ENCODE results near the gene HTR2B.
"Not testable (repeated sequence)": the region's sequence is repeated elsewhere in the genome, so short reads cannot be mapped to it uniquely, and the experiment has no call there.

HTR2B gene

DNA sequence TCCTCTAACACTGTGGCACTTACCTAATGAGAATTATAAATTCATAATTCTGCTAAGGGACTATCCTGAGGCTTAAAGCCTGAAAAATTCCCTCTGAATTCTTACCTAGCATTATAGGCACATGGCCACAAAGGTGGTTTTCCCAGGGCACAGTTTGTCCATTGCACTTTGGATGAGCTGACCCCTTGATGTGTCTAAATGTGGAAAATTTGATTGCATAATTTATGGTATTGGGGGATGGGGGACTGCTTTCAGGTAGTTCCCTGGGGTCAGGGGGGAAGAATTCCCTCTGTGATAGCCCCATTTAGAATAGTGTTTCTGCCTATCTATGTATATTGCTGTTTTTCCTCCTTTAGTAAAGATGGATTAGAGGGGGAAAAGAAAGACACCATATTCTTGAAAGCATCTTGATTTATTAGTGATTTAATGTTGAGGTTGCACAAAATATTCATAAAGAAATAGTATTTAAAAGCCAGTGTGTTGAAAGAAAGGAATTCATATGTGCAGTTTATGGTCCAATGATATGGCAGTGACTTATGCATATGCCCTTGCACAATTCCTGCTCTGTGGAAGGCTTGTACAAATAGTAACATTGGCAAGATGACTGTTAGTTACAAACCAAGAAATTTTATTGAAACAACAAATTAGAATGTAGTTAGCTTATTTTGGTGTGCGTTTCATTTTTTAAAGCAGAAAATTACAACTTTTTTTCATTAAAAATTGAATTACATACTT lies 8.7 kb upstream of the HTR2B start:
- peak; percentile 75 for DNase-seq

- peak; percentile 54 for DNase-seq
These were observed 7.3 kb upstream of the HTR2B start for GRCh38 chr2:231132129-231132528.

GRCh38 chr2:231130336-231131056 lies 5.7 kb upstream of the HTR2B start:
- no peak for DNase-seq

- no peak for DNase-seq
These were observed 4.4 kb upstream of the HTR2B start for GRCh38 chr2:231129216-231129615.

DNA sequence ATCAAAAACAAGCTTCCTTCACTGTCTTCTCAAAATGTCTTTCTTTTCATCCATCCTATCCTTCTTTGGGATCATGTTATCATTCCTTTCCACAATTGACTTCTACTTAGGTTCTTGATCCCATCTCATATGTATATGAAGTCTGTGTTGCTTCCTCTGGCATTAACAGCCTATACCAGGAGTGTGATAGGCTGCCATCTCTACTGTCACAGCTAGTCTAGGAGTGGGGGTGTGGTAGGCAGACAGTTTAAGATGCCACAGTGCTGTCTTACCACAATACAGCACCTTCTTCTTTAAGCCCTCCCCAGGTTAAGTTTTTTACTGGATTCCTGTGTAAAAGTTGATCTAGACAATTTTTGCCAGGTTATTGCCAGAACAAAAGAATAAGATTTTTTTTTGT lies 3.7 kb upstream of the HTR2B start:
- no peak for DNase-seq

DNA sequence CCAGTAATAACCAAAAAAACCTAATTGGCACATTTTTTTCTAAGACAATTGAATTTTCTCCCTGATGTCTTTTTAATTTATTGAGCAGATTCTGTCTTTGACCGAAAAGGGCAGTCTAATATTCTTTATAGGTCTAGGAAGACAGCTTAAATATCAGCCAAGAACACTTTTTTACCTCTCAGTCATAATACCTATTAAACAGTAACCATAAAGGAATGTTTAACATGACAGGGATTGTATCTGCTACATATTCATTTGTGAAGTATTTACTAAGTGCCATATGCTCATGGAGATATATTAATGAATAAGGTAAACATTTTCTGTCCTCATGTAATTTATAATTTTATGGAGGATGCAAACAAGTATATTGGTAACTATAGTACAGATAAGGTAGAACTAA lies 3.1 kb upstream of the HTR2B start:
- no peak for DNase-seq

- no peak for DNase-seq
These were observed 2.6 kb upstream of the HTR2B start for GRCh38 chr2:231127480-231127879.

DNA sequence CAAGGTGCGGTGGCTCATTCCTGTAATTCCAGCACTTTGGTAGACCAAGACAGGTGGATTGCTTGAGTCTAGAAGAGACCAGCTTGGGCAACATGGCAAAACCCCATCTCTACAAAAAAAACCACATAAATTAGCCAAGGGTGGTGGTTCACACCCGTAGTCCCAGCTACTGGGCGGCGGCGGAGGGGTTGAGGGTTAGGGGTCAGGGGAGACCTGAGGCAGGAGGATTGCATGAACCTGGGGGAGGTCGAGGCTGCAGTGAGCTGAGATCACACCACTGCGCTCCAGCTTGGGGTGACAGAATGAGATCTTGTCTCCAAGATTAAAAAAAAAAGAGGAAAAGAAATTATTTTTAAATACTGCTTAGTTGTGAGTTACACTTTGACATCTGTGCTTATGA lies 1.3 kb upstream of the HTR2B start:
- DNase-seq, result no peak

GRCh38 chr2:231123362-231123898 lies 1.4 kb downstream of the HTR2B start:
- no peak for DNase-seq

- no peak for DNase-seq
These were observed 6.3 kb downstream of the HTR2B start for GRCh38 chr2:231118614-231118942.

- no peak for DNase-seq
These were observed 6.8 kb downstream of the HTR2B start for GRCh38 chr2:231117922-231118613.

DNA sequence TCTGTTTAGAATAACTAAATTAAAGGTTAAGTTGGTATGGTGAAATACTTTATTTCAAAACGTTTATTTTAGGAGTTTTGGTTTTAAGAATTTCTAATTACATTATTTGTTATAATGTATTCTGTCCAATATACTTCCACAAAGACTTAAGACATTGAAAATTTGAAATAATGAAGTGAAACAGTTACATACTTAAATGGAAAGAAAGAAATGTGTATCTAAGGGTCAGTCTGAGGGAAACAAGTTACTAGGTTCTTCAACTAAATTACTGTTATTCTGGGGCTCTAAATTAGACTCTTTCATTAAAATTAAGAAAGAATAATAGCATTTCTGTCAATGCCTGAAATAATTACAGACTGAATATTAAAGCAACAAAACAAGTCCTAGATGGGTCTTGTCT lies 7.7 kb downstream of the HTR2B start:
- DNase-seq, result no peak

DNA sequence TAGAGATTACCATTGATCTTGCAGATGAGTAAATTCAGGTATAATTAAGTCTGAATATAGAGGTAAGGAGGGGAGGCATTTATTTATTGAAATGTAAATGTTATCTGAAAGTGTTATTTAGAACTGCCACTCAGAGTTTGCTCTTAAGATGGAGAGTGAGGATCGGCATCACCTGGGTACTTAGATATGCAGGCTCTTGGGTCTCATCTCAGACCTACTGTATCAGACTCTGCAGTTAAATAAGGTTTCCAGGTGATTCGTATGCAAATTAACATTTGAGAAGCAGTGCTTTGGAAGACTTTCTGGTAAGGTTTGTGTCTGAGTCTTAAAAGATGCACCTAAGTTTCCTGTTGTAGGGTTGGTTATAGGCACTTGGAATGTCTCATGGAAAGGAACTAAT lies 9.2 kb downstream of the HTR2B start:
- DNase-seq, result no peak

- DNase-seq, result no peak
These were observed 11.4 kb downstream of the HTR2B start for GRCh38 chr2:231113489-231113888.

DNA sequence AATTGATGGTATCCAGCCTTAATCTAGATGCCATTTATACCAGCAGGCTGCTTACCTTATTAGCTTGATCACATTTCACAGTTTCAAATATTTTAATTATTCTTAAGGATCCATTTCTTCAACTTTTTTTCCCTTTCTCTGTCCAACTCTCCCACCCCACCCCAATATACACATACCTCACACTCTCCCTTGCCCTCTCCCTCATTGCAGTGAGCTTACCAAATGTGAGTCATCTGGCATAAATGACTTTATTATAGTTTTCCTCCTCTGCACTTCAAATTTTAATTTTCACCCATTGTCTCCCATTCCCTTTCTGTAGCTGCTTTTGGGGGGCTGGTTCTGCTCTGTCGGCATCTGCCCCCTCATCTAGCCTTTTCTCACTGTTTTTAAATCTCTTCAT lies 12.9 kb downstream of the HTR2B start:
- peak; percentile 46 for DNase-seq

DNA sequence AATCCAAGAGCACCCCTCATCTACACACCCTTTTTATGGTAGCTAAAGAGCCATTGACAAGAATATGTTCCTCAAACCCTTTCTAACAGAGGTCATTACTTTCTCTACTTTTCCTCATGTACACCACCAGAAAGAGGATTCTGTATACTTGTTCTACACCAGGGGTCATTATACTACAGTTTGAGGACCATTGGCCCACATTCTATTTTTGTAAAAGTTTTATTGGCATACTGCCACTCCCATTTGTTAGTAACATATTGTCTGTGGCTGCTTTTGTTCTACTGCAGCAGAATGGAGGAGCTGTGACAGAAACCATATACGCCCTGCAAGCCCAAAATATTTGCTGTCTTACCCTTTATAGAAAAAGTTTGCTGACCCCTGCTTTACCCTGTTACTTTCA lies 14.3 kb downstream of the HTR2B start:
- peak; percentile 38 for DNase-seq

- peak; percentile 56 for DNase-seq
These were observed 20.6 kb downstream of the HTR2B start for GRCh38 chr2:231104115-231104713.

- DNase-seq, result no peak
These were observed 22.1 kb downstream of the HTR2B start for GRCh38 chr2:231102772-231103171.

DNA sequence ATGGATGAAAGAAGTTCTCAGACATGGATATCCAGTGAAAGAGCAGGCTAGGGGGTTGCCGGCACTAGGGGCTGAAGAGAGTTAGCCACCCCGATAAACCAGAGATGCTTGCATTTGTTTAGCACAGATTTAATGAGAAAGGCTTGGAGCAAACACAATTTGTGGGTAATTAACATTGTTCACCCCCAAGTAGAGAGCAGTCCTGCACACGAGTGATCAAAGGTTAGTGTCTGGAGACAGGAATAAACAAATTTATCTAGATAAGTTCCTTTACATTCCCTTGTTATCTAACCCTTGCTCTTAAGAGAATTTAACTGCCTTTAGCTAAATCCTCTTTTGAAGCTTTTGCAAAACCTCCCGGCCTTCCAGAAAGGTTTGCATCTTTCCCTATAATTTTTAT lies 23.9 kb downstream of the HTR2B start:
- no peak for DNase-seq

DNA sequence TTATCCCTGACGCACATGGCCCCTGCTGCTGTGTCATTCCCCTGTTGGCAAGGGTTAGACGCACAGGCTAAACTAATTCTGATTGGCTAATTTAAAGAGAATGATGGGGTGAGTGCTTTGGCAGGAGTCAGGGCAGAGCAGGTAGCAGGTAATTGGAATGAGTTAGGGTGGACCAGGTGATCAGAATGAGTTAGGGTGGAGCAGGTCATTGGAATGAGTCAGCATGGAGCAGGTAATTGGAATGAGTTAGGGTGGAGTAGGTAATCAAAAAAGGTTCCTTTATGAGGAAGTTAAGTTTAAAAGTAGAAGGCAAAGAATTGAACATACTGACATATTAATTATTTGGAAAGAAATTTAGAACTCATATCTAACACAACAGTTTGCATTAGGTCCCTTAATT lies 24.5 kb downstream of the HTR2B start:
- DNase-seq, result not testable (repeated sequence)

DNA sequence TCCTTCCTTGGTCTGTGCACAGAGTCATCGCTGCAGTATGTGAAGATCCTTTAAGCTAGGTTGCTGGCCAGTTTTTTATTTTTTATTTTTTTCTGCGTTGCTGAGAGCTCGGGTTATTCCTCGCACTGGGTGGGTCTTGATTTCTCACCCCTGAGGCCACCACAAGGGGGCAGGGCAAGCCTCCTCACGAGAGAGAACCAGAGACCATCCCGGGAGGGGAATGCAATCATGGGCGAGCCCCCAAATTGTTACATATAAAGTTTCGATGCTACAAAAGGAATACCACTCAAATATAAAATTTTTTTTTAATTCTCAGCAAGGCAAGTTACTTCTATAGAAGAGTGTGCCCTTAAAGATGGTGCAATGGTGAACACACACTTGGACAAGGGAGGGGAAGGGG lies 24.9 kb downstream of the HTR2B start:
- DNase-seq, result no peak

- no peak for DNase-seq
These were observed 30.0 kb downstream of the HTR2B start for GRCh38 chr2:231094736-231095346.

DNA sequence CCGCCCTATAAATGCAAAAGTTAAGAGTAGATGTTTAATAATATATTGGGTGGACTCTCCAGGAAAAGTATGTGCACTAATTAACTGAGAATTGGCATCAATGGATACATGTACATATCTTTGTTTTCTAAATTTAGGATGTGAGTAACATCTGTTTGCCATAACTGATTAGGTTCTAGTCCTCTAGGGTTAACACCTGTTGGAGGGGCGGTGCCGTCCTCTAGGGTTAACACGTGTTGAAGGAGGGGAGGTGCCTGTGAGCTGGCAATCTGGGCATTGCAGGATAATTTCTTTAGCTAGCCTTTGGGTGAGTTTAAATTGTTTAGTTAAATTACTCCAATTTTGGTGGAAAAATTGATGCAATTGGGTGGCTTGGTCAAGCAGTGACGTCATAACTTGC lies 30.9 kb downstream of the HTR2B start:
- no peak for DNase-seq

Measured in fibroblast of skin of right biceps (primary cell).